ENCODE results near the gene HSPD1. TPM values are rescaled to one million over a fixed set of nuclear protein-coding genes. Genes with fewer than 3 reads are reported as not detected.

The HSPD1 gene
- total and polyA plus RNA-seq, 7 donors = 98.9 to 313 (median 121) TPM

DNA sequence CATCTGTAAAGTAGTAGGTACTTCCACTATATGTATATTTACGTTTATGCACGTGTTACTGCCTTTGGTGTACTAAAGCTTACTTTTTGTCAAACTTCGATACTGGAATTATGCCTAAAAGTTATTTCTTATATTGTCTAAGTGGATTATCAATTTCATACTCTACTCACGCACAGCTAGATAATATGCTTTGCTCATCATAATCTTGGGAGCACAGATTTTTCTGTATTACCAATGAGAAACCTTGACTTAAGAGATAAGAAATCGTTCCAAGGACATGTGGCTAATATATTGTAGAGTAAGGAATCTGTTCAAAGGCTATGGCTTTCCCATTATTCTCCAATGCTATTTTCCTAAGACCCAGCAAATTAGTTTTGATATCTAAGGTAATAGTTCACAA lies 7.0 kb upstream of the HSPD1 start:
- Histone ChIP-seq H3K4me1 (peaks cover 0 to 13% (median 9%) of the 10 kb centered on the region in 4 donors), H3K4me3 (no peak overlapping the region), H3K27ac (no peak overlapping the region), H3K27me3 (no peaks in the 10 kb centered on the region), H3K9me3 (no peaks in the 10 kb centered on the region), H3K36me3 (peaks cover 0 to 35% (median 8%) of the 10 kb centered on the region in 4 donors)
- intact Hi-C loops (cut with DNase I) = no loop called here
- TF ChIP-seq, protein P1, sequence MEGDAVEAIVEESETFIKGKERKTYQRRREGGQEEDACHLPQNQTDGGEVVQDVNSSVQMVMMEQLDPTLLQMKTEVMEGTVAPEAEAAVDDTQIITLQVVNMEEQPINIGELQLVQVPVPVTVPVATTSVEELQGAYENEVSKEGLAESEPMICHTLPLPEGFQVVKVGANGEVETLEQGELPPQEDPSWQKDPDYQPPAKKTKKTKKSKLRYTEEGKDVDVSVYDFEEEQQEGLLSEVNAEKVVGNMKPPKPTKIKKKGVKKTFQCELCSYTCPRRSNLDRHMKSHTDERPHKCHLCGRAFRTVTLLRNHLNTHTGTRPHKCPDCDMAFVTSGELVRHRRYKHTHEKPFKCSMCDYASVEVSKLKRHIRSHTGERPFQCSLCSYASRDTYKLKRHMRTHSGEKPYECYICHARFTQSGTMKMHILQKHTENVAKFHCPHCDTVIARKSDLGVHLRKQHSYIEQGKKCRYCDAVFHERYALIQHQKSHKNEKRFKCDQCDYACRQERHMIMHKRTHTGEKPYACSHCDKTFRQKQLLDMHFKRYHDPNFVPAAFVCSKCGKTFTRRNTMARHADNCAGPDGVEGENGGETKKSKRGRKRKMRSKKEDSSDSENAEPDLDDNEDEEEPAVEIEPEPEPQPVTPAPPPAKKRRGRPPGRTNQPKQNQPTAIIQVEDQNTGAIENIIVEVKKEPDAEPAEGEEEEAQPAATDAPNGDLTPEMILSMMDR (IDR thresholded peaks at IDR 0.05) = no peak
- TF ChIP-seq EP300 (IDR thresholded peaks at IDR 0.05) = no peak
- no peak for TF ChIP-seq POLR2A (IDR thresholded peaks at IDR 0.05)
- no peak for TF ChIP-seq POLR2AphosphoS5 (IDR thresholded peaks at IDR 0.05)
- no peak for DNase-seq
- WGBS, 2 donors = 93 to 98% methylated on average over 5 of the region's 5 CpGs

GRCh38 chr2:197504512-197504911 lies 4.9 kb upstream of the HSPD1 start:
- 88 to 95% methylated on average over 6 of the region's 6 CpGs for WGBS, 2 donors
- Histone ChIP-seq H3K4me3 (no peak overlapping the region), H3K9me3 (no peaks in the 10 kb centered on the region), H3K4me1 (peaks cover 0 to 19% (median 14%) of the 10 kb centered on the region in 4 donors), H3K27me3 (no peaks in the 10 kb centered on the region), H3K27ac (no peak overlapping the region), H3K36me3 (peaks cover 0 to 37% (median 8%) of the 10 kb centered on the region in 4 donors)
- DNase-seq = no peak
- intact Hi-C loops (cut with DNase I) = no loop called here
- TF ChIP-seq POLR2A (IDR thresholded peaks at IDR 0.05) (no peak), POLR2AphosphoS5 (IDR thresholded peaks at IDR 0.05) (no peak), EP300 (IDR thresholded peaks at IDR 0.05) (no peak)
- TF ChIP-seq, protein P1 (IDR thresholded peaks at IDR 0.05) = no peak

GRCh38 chr2:197504000-197504399 lies 4.4 kb upstream of the HSPD1 start:
- intact Hi-C loops (cut with DNase I) = no loop called here
- DNase-seq = no peak
- Histone ChIP-seq H3K4me1 (peaks cover 0 to 19% (median 14%) of the 10 kb centered on the region in 4 donors), H3K27ac (no peak overlapping the region), H3K27me3 (no peaks in the 10 kb centered on the region), H3K4me3 (no peak overlapping the region), H3K36me3 (peaks cover 0 to 37% (median 8%) of the 10 kb centered on the region in 4 donors), H3K9me3 (no peaks in the 10 kb centered on the region)
- TF ChIP-seq, protein P1 (IDR thresholded peaks at IDR 0.05) = no peak
- TF ChIP-seq POLR2A (IDR thresholded peaks at IDR 0.05) = no peak
- no peak for TF ChIP-seq POLR2AphosphoS5 (IDR thresholded peaks at IDR 0.05)
- TF ChIP-seq EP300 (IDR thresholded peaks at IDR 0.05) = no peak
- whole genome bisulfite sequencing, 2 donors = 93 to 99% methylated on average over 2 of the region's 2 CpGs

DNA sequence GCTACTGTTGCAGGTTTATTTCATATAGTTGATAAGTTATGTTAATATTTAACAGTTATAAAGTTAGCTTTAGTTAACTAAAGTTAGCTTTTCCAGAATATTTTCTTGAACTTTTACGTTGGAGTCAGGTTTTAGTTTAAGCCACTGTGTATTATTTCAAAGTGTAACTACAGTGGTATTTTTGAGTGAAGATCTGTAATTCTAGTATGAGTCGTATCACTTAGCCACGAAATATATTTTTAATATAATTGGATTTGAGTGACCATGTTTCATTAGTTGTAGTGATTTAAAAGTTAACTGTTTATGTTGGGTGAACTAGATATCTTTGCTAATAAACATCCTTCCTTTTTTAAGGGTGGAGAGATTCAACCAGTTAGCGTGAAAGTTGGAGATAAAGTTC lies 3.0 kb upstream of the HSPD1 start:
- intact Hi-C loops (cut with DNase I) = no loop called here
- TF ChIP-seq POLR2A (IDR thresholded peaks at IDR 0.05) (no peak), EP300 (IDR thresholded peaks at IDR 0.05) (no peak), POLR2AphosphoS5 (IDR thresholded peaks at IDR 0.05) (no peak)
- TF ChIP-seq, protein P1 (IDR thresholded peaks at IDR 0.05) = no peak
- Histone ChIP-seq H3K4me1 (peaks cover 0 to 32% (median 25%) of the 10 kb centered on the region in 4 donors), H3K36me3 (peaks cover 0 to 39% (median 8%) of the 10 kb centered on the region in 4 donors), H3K9me3 (no peaks in the 10 kb centered on the region), H3K27me3 (no peaks in the 10 kb centered on the region), H3K27ac (peak overlapping the region in 2 of 4 donors; percentile 96), H3K4me3 (no peak overlapping the region)
- WGBS, 2 donors = 43 to 73% methylated on average over 4 of the region's 4 CpGs
- no peak for DNase-seq

- intact Hi-C loops (cut with DNase I) = no loop called here
- Histone ChIP-seq H3K36me3 (peaks cover 0 to 44% (median 8%) of the 10 kb centered on the region in 4 donors), H3K27me3 (no peaks in the 10 kb centered on the region), H3K4me3 (no peak overlapping the region), H3K9me3 (no peaks in the 10 kb centered on the region), H3K4me1 (peaks cover 0 to 36% (median 29%) of the 10 kb centered on the region in 4 donors), H3K27ac (peak overlapping the region in 2 of 4 donors; percentile 96)
- TF ChIP-seq EP300 (IDR thresholded peaks at IDR 0.05) = no peak
- TF ChIP-seq POLR2AphosphoS5 (IDR thresholded peaks at IDR 0.05) = no peak
- TF ChIP-seq, protein P1 (IDR thresholded peaks at IDR 0.05) = no peak
- no peak for TF ChIP-seq POLR2A (IDR thresholded peaks at IDR 0.05)
- WGBS, 2 donors = 14 to 63% methylated on average over 4 of the region's 4 CpGs
- DNase-seq = no peak
Observed at GRCh38 chr2:197502201-197502600, 2.6 kb upstream of the HSPD1 start.
